ENCODE data around the gene AGBL2.
A peak's percentile ranks its signal among the peaks of the same experiment; 100 is the strongest.

Gene AGBL2

GRCh38 chr11:47705721-47706120, 9.4 kb downstream of the AGBL2 start:
- TF ChIP-seq EZH2phosphoT487 (IDR thresholded peaks at IDR 0.05; ENCODE audit: low read depth), result no peak
- no peak for TF ChIP-seq CTCF (IDR thresholded peaks at IDR 0.05; ENCODE audit: low read depth, low read length)
- Histone ChIP-seq H3K4me3 (ENCODE audit: low read length) (no peak overlapping the region), H3K9me3 (ENCODE audit: insufficient read depth, low read length) (no peaks in the 10 kb centered on the region), H3K36me3 (replicated peaks; ENCODE audit: low read depth, low read length) (peaks cover 2% of the 10 kb centered on the region), H4K20me1 (ENCODE audit: insufficient read depth, low read length) (no peaks in the 10 kb centered on the region), H3K27ac (ENCODE audit: low read length) (no peak overlapping the region), H3K9ac (ENCODE audit: low read length) (no peak overlapping the region), H2AFZ (ENCODE audit: low read depth, low read length) (no peak overlapping the region), H3K79me2 (ENCODE audit: low read length) (no peaks in the 10 kb centered on the region), H3K4me1 (ENCODE audit: low read length) (no peaks in the 10 kb centered on the region), H3K4me2 (ENCODE audit: low read length) (no peak overlapping the region), H3K27me3 (ENCODE audit: low read depth, low read length) (no peaks in the 10 kb centered on the region)

GRCh38 chr11:47691979-47692378, 23.2 kb downstream of the AGBL2 start:
- H3K4me2 ChIP-seq (ENCODE audit: low read length), result no peak overlapping the region
- no peak overlapping the region for H3K27ac ChIP-seq (ENCODE audit: low read length)
- TF ChIP-seq CTCF (IDR thresholded peaks at IDR 0.05; ENCODE audit: low read depth, low read length) (no peak), EZH2phosphoT487 (IDR thresholded peaks at IDR 0.05; ENCODE audit: low read depth) (no peak)
- H3K36me3 ChIP-seq (replicated peaks; ENCODE audit: low read depth, low read length), result no peaks in the 10 kb centered on the region
- H3K4me1 ChIP-seq (ENCODE audit: low read length), result no peaks in the 10 kb centered on the region
- H3K79me2 ChIP-seq (ENCODE audit: low read length), result no peaks in the 10 kb centered on the region
- no peak overlapping the region for H3K4me3 ChIP-seq (ENCODE audit: low read length)
- H4K20me1 ChIP-seq (ENCODE audit: insufficient read depth, low read length), result no peaks in the 10 kb centered on the region
- H3K27me3 ChIP-seq (ENCODE audit: low read depth, low read length), result no peaks in the 10 kb centered on the region
- H3K9ac ChIP-seq (ENCODE audit: low read length), result no peak overlapping the region
- H3K9me3 ChIP-seq (ENCODE audit: insufficient read depth, low read length), result no peaks in the 10 kb centered on the region
- H2AFZ ChIP-seq (ENCODE audit: low read depth, low read length), result peak overlapping the region; percentile 64; the same call in 1 of the 2 replicates

- H2AFZ ChIP-seq (ENCODE audit: low read depth, low read length), result no peak overlapping the region
- H3K9ac ChIP-seq (ENCODE audit: low read length), result no peak overlapping the region
- TF ChIP-seq CTCF (IDR thresholded peaks at IDR 0.05; ENCODE audit: low read depth, low read length), result no peak
- no peak for TF ChIP-seq EZH2phosphoT487 (IDR thresholded peaks at IDR 0.05; ENCODE audit: low read depth)
- no peaks in the 10 kb centered on the region for H3K9me3 ChIP-seq (ENCODE audit: insufficient read depth, low read length)
- H3K4me1 ChIP-seq (ENCODE audit: low read length), result no peaks in the 10 kb centered on the region
- H3K27me3 ChIP-seq (ENCODE audit: low read depth, low read length), result no peaks in the 10 kb centered on the region
- no peak overlapping the region for H3K4me3 ChIP-seq (ENCODE audit: low read length)
- H4K20me1 ChIP-seq (ENCODE audit: insufficient read depth, low read length), result no peaks in the 10 kb centered on the region
- H3K36me3 ChIP-seq (replicated peaks; ENCODE audit: low read depth, low read length), result no peaks in the 10 kb centered on the region
- H3K27ac ChIP-seq (ENCODE audit: low read length), result no peak overlapping the region
- no peaks in the 10 kb centered on the region for H3K79me2 ChIP-seq (ENCODE audit: low read length)
- no peak overlapping the region for H3K4me2 ChIP-seq (ENCODE audit: low read length)
Measured at GRCh38 chr11:47689480-47689879, 25.7 kb downstream of the AGBL2 start.

GRCh38 chr11:47688991-47689390, 26.2 kb downstream of the AGBL2 start:
- no peak overlapping the region for H2AFZ ChIP-seq (ENCODE audit: low read depth, low read length)
- no peak overlapping the region for H3K9ac ChIP-seq (ENCODE audit: low read length)
- no peaks in the 10 kb centered on the region for H3K9me3 ChIP-seq (ENCODE audit: insufficient read depth, low read length)
- H3K4me3 ChIP-seq (ENCODE audit: low read length), result no peak overlapping the region
- H3K4me2 ChIP-seq (ENCODE audit: low read length), result no peak overlapping the region
- TF ChIP-seq CTCF (IDR thresholded peaks at IDR 0.05; ENCODE audit: low read depth, low read length) (no peak), EZH2phosphoT487 (IDR thresholded peaks at IDR 0.05; ENCODE audit: low read depth) (no peak)
- no peak overlapping the region for H3K27ac ChIP-seq (ENCODE audit: low read length)
- no peaks in the 10 kb centered on the region for H4K20me1 ChIP-seq (ENCODE audit: insufficient read depth, low read length)
- H3K36me3 ChIP-seq (replicated peaks; ENCODE audit: low read depth, low read length), result no peaks in the 10 kb centered on the region
- H3K4me1 ChIP-seq (ENCODE audit: low read length), result no peaks in the 10 kb centered on the region
- H3K79me2 ChIP-seq (ENCODE audit: low read length), result no peaks in the 10 kb centered on the region
- H3K27me3 ChIP-seq (ENCODE audit: low read depth, low read length), result no peaks in the 10 kb centered on the region

Measured in OCI-LY3 (cell line).